Renal cortical epithelial cell (primary cell): ENCODE data around the gene CNN2. TPM values are rescaled to one million over a fixed set of nuclear protein-coding genes. Genes with fewer than 3 reads are reported as not detected.

Experiments used
- DNase-seq: peaks from one replicate; pipeline ENCODE4 v3.0.0-alpha.2; 2011; ENCODE audit warnings: low read depth
- total RNA-seq: library from RNA; depleted of rRNA; stranded (reverse); fragments of >200 nt; gene quantifications from 2 replicates; pipeline ENCODE4 v1.2.3, GENCODE V29; 2014

The CNN2 gene
- total RNA-seq, 1 donor from 2014 or later = 501 TPM

DNA sequence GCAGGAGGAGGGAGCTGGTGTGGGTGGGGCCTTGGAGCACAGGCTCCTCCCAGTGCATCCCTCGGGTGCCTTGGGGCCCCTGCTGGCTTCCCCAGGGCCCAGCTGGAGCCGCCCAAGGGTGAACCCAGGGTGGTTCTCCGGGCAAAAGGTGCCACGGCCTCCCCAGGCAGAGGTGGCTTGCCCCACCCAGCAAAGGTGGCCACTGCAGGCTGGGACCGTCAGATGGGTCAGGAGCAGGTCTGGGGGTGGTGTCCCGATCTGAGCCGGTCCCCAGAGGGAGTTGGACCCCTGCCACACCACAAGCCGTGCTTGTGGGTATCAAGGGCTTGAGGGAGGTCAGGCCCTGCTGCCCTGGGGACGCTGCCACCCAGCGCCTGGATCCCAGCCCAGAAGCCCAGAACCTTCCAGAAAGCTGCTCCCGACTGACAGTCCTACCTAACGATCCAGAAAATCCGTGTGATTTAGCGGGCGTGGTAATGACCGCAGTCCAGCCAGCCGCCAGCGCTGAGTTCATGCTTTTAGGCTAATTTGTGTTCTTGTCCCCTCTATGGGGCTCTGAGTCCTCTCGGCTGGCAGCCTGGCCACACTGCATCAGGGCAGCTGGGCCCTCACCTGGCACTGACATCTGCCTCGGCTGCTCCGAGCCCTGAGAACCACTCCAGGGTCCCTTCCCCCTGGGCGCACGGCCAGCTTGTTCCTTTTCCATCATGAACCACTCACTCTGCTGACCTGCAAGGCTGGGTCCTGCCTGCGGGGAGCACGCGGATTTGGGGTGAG is 31.2 kb upstream of the CNN2 start:
- DNase-seq = peak; percentile 78

DNA sequence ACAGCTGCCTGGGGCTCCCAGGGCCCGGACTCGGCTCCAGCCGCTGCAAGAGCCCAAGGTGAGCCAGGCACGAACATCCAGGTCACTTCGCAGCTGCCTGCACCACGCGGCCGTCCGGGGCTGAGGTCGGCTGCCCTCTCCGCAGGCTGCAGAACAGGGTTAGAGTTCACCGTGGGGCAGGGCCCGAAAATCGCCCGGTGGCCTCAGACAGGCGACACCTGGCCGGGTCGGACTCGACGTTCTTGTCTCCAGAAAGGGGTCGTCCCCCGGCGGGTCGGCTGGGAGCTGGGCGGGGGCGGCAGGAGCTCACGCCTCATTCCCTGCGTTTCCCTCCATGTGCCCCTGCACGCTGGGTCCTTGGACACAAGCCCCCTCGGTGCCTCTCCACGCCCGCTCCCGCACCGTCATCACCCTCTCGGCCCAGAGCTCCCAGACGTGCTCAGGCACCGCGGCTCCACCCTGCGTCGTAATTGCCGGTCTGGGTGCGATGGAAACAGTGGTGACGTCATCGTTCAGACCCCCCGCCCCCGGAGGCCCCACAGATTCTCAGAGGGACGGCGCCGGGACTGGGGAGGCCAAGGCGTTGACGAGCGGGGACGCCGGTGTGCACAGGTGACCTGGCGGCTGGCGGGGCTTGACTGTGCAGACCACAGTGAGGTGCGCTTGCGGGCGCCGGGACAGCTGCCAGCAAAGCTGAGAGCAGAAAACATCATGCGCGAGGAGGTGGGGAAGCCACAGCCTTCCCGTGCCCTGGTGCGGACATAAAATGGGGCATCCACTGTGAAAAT is 30.2 kb upstream of the CNN2 start:
- no peak for DNase-seq

DNA sequence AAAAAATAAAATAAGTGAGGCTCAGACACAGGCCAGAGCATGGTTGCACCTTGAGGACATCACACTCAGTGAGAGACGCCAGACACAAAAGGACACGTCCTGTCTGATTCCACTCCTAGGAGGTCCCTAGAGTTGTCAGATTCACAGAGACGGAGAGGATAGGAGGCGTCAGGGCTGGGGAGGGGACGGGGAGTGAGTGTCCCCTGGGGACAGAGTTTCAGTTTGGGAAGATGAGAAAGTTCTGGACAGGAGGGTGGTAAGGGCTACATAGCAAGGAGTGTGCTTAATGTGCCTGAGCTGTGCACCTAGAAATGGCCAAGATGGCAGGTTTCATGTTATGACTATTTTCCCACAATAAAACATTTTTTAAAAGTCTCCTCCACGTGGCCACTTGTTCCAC is 28.3 kb upstream of the CNN2 start:
- DNase-seq = no peak

DNA sequence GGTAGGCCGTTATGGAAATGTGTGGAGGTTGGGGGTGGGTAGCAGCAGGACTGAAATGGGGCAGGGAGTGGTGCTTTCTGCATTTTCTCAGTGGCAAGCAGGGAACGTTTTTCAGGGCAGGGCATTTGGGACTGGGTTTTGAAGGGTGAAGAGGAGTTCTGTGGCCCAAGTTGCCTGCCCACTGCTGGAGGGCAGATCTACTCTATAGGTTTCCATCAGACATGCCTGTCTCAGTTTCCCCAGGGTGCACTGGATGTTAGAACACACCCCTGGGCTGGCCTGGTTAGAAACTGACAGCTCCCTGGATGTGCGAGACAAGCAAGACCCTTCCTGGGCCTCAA is 27.1 kb upstream of the CNN2 start:
- DNase-seq = no peak

DNA sequence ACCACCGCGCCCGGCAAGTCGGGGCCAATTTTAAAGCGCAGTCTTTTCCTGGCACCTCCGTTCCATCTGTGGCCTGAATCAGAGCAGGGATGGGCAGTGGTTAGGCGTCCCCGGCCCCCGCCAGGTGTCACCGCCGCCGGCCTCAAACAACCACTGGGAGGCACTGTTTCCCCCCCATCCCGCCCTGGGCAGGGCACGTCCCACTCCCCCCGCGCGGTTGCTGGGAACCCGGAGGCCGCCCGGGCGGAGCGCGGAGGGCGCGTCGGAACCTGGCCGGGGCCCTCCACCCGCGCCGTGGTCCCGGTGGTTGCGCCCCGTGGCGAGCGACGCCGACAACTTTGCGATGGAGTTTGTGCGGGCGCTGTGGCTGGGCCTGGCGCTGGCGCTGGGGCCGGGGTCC is 26.3 kb upstream of the CNN2 start, which contains the start of gene GRIN3B:
TSS of gene GRIN3B (plus strand) at position 325 of the 400 bp plus-strand sequence. CDS start at position 344, 19 bp downstream.
- DNase-seq = no peak

DNA sequence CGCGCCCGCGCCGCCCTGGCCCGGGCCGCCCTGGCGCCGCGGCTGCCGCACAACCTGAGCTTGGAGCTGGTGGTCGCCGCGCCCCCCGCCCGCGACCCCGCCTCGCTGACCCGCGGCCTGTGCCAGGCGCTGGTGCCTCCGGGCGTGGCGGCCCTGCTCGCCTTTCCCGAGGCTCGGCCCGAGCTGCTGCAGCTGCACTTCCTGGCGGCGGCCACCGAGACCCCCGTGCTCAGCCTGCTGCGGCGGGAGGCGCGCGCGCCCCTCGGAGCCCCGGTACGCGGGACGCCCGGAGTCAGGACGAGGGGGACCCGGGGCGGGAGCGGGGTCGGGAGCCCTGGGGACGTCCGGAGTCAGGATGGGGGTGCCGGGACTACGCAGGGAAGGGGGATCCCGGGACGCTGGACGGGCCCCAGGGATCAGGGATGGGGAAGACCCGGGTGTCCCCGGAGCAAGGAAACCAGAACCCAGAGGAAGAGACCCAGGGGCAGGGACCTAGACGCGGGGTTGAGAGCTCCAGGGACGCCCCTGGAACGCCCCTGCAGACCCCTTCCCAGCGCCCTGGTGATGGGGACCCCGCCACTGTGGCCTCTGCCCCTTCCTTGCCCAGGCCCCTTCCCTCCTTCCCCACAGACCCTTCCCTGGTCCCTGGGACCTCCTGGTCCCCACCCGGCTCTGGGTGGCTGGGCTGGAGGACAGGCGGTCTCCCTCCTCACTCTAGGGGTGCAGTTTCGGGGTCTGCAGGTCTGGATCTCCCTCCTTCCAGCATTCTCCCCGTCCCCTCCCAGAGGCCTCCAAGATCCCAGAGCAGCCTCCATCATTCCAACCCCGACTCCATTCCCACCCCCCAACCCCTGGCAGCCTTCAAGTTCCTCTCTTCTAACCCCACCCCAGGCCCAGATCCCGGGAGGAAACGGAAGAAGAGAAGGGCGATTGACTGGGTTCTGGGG is 25.5 kb upstream of the CNN2 start:
- no peak for DNase-seq

DNA sequence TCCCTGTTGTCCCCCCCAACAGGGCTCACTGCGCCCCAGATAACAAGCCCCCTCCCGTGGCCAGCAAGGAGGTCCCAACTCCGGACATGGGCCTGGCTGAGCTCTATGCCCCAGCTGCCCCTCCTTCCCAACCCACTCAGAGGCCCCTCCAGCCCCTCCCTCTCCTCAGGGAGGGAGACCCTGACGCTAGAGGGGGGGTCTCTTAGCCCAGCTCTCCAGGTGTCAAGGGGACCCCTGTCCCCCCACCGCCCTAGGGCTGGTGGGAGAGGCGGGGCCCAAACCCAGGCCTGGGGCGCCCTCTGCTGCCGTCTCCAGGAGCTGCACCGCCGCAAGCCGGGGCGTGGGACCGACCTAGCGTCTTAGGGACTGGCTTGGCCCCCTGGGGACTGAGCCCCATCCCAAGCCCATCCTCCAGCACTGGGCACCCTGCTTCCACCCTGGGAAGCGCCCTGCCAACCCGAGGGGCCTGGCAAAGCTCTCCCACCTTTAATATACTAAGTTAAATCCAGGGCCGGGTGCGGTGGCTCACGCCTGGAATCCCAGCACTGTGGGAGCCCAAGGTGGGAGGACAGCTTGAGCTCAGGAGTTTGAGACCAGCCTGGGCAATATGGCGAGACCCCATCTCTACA is 24.8 kb upstream of the CNN2 start:
- no peak for DNase-seq

DNA sequence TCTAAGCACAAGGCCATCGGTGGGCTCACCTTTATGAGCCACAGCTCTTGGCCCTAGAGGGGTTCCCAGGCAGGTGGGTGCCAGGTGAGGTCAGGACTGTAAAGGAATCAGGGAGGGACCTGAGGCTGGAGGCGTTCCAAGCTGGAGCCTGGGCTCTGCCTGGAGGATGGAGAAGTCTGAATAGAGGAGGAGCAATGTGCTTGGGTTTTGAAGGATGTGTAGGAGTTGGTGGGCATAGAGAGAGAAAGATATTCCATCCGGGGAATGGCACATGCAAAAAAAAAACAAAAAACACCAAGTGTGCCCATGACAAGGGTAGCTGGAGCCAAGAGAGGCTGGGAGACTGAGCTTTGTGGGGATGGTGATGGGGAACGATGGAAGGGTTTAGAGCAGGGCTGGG is 23.8 kb upstream of the CNN2 start:
- no peak for DNase-seq

DNA sequence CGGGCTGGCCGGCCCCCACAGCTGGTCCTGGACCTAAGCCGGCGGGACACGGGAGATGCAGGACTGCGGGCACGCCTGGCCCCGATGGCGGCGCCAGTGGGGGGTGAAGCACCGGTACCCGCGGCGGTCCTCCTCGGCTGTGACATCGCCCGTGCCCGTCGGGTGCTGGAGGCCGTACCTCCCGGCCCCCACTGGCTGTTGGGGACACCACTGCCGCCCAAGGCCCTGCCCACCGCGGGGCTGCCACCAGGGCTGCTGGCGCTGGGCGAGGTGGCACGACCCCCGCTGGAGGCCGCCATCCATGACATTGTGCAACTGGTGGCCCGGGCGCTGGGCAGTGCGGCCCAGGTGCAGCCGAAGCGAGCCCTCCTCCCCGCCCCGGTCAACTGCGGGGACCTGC is 23.1 kb upstream of the CNN2 start:
- DNase-seq = no peak

DNA sequence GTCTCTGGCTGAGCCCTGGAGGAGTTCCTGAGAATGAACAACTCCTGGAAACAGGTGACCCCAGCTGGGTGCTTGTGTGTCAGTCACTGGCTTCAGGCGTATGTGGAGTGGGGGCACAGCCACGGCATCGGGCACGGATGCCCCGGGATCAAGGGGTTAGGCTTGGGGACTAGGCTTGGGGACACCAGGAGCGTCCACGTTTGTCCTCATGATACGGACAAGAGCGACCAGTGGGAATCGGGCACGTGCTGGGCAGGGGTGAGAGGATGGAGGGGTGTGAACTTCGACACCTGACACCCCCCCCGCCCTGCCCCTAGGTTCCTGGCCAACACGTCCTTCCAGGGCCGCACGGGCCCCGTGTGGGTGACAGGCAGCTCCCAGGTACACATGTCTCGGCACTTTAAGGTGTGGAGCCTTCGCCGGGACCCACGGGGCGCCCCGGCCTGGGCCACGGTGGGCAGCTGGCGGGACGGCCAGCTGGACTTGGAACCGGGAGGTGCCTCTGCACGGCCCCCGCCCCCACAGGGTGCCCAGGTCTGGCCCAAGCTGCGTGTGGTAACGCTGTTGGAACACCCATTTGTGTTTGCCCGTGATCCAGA is 22.1 kb upstream of the CNN2 start:
- no peak for DNase-seq

DNA sequence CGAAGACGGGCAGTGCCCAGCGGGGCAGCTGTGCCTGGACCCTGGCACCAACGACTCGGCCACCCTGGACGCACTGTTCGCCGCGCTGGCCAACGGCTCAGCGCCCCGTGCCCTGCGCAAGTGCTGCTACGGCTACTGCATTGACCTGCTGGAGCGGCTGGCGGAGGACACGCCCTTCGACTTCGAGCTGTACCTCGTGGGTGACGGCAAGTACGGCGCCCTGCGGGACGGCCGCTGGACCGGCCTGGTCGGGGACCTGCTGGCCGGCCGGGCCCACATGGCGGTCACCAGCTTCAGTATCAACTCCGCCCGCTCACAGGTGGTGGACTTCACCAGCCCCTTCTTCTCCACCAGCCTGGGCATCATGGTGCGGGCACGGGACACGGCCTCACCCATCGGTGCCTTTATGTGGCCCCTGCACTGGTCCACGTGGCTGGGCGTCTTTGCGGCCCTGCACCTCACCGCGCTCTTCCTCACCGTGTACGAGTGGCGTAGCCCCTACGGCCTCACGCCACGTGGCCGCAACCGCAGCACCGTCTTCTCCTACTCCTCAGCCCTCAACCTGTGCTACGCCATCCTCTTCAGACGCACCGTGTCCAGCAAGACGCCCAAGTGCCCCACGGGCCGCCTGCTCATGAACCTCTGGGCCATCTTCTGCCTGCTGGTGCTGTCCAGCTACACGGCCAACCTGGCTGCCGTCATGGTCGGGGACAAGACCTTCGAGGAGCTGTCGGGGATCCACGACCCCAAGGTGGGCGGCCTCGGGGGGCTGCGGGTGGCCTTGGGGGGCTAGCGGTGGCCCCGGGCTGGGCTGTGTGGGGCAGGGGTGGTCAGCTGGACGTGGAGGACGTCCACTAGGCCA is 21.4 kb upstream of the CNN2 start:
- no peak for DNase-seq

DNA sequence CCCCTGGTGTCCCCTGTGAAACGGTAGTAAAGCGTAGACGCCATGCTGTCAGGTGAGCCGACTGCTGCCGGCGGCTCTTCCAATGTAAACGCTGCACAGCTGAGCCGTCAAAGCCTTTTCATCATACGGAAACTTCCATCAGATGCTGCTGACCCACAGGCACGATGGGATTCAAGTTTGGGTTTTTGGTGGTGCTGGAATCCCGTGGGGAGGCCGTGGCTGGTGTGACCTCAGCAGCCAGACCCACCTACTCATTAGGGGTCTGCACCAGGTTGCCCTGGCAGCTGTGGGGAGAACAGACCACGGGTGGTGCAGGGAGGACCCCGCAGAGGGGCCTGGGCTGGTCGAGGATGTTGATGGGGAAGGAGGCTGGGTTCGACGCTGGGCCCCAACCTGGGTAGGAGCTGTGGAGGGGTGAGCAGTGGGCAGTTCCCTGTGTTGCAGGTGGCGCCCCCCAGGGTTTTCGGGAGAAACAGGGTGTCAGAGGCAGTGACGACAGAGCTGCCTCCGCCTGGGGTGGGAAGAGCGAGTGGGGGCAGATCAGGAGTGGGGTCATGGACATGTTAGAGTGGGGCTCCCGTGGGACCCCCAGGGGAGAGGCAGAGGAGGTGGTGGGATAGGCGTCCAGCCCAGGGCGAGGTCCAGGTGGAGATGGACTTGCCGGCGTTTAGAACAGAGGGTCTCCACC is 19.6 kb upstream of the CNN2 start:
- DNase-seq = no peak

DNA sequence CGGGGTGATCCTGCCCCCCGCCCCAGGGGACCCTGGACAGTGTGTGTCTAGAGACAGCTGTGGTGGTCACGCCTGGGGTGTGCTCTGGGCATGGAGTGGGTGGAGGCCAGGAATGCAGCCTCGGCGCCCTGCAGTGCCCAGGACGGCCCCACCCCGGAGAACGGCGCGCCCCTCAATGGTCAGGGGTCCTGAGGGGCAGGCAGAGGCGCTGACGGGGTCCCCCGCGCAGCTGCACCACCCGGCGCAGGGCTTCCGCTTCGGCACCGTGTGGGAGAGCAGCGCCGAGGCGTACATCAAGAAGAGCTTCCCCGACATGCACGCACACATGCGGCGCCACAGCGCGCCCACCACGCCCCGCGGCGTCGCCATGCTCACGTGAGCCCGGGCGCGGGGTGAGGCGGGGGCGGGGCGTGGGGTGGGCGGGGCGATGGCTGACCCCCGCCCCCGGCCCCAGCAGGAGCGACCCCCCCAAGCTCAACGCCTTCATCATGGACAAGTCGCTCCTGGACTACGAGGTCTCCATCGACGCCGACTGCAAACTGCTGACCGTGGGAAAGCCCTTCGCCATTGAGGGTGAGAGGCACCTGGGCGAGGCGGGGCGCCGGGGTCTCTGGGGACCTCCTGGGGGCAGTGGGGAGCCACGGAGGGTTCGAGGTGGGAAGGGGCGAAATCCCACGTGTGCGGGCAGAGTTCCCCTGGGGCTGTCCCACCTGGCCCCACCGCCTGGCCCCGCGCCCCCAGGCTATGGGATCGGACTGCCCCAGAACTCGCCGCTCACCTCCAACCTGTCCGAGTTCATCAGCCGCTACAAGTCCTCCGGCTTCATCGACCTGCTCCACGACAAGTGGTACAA is 18.8 kb upstream of the CNN2 start:
- DNase-seq = no peak

DNA sequence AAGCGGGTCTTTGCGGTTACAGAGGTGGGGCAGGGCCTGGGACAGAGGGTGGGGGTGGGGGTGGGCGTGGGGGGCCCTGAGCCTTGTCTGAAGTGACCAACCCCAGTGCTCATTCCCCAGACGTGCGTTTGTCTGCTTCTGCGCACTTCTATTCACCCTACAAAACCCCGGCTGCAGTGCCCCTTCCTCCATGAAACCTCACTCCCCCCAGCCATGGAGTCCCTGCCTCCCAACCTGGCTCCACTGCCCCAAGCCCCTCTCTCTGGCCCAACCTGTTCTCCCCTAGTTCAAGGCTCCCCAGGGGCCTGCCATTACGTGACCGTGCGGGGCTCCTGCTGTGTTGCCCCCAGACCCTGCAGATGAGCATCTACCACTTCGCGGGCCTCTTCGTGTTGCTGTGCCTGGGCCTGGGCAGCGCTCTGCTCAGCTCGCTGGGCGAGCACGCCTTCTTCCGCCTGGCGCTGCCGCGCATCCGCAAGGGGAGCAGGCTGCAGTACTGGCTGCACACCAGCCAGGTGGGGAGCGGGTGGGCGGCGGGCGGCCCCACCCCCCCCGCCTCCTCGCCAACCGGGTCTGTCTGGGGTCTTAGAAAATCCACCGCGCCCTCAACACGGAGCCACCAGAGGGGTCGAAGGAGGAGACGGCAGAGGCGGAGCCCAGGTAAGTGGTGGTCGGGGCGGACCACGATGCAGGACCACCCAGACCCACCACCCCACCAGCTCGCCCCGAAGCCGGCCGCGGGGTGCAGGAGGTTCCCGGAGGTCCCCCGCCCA is 18.0 kb upstream of the CNN2 start:
- no peak for DNase-seq

DNA sequence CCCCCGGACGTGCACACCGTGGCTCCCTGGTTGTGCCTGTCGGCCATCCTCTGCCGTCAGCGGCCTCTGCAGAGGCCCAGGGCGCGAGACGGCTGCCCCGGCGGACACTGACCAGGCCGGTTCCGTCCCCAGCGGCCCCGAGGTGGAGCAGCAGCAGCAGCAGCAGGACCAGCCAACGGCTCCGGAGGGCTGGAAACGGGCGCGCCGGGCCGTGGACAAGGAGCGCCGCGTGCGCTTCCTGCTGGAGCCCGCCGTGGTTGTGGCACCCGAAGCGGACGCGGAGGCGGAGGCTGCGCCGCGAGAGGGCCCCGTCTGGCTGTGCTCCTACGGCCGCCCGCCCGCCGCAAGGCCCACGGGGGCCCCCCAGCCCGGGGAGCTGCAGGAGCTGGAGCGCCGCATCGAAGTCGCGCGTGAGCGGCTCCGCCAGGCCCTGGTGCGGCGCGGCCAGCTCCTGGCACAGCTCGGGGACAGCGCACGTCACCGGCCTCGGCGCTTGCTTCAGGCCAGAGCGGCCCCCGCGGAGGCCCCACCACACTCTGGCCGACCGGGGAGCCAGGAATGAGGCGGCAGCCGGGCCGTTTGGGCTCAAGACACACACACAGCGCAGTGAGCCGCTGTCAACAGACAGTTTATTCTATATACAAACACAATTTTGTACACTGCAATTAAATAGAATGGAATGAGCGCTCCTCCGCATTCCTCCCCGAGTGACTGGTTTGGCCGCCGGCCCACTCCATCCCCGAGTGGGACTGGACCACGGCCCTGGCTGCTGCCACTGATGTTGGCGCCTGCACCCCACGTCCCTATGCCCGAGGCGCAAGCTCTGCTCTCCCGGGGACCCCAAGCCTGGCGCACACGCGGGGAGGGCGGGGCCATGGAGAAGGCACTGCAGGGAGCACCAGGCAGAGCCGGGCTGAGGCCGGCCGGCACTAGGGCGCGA is 17.1 kb upstream of the CNN2 start:
- no peak for DNase-seq

DNA sequence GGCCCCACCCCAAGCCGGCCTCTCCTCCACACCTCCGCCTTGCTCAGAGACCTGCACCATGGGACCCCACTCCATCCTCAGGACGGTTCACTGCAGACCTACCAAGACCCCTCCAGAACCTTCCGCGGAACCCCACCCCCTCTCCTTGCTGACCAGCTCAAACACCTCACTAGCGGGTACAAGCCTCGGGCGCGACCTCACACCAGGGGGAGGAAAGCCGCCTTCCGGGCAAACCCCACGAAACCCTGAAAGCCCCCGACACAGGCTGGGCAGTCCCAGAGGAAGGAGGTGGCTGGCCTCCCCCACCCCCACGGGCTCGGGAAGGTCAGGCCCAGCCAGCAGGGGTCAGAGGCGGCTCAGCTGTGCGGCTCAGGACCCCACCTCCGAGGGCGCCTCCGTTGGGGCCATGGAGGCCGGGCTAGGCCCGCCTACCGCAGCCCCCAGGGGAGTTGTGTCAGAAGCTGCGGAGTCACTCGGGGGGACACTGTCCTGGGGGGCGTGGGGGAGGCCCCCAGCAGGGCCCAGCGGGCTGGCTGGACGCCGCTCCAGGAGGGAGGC is 16.3 kb upstream of the CNN2 start:
- no peak for DNase-seq
